MCF 10A (cell line): ENCODE results near the gene CABP7. TPM values are rescaled to one million over a fixed set of nuclear protein-coding genes. Genes with fewer than 3 reads are reported as not detected.

ENCODE experiments used
- Bru-seq: library from RNA; stranded (reverse); fragments of 400-500 nt; gene quantifications from one replicate; lab custom pipeline; 2021; lab: Mats Ljungman, UMichigan
- BruChase-seq, 2 experiments: library from RNA; stranded (reverse); fragments of 400-500 nt; gene quantifications; one replicate each; lab custom pipeline; 2021; lab: Mats Ljungman, UMichigan
- BruUV-seq: library from RNA; stranded (reverse); fragments of 400-500 nt; replicated peaks from 2 replicates; lab custom pipeline; 2021; lab: Mats Ljungman, UMichigan
- CTCF ChIA-PET: fragments of 300-600 bp; sonication (Branson Sonifier 250); formaldehyde crosslinking; extraction: SDS; loops from one replicate; lab custom pipeline; 2021; ENCODE audit warnings: antibody characterized with exemption, inconsistent platforms; lab: Yijun Ruan, JAX
- POLR2A ChIA-PET: fragments of 300-600, 350-650 bp; sonication (Branson Sonifier 250); formaldehyde crosslinking; extraction: SDS; loops from one replicate; lab custom pipeline; 2020; ENCODE audit warnings: antibody characterized with exemption, inconsistent platforms; lab: Yijun Ruan, JAX
- DNase-seq: peaks from one replicate; pipeline ENCODE4 v3.0.0-alpha.2; 2018; ENCODE audit not compliant: unreplicated experiment
- H3K27ac Mint-ChIP-seq: one replicate; pipeline ENCODE4 v1.8.0; 2022; ENCODE audit warnings: mild to moderate bottlenecking, low read depth, mixed read lengths; ENCODE audit not compliant: unreplicated experiment
- H3K27me3 Mint-ChIP-seq: one replicate; pipeline ENCODE4 v1.8.0; 2022; ENCODE audit warnings: mixed read lengths; ENCODE audit not compliant: insufficient read depth, unreplicated experiment
- H3K36me3 Mint-ChIP-seq: one replicate; pipeline ENCODE4 v1.8.0; 2022; ENCODE audit warnings: mild to moderate bottlenecking, moderate library complexity, mixed read lengths; ENCODE audit not compliant: insufficient read depth, unreplicated experiment
- H3K4me1 Mint-ChIP-seq: one replicate; pipeline ENCODE4 v1.8.0; 2022; ENCODE audit warnings: mixed read lengths; ENCODE audit not compliant: insufficient read depth, unreplicated experiment
- H3K4me3 Mint-ChIP-seq: one replicate; pipeline ENCODE4 v1.8.0; 2022; ENCODE audit warnings: mild to moderate bottlenecking, moderate library complexity, mixed read lengths; ENCODE audit not compliant: unreplicated experiment
- H3K9me3 Mint-ChIP-seq: one replicate; pipeline ENCODE4 v1.8.0; 2022; ENCODE audit warnings: mixed read lengths; ENCODE audit not compliant: unreplicated experiment
- CTCF ChIP-seq: fragments of 200-600 bp; IDR thresholded peaks from one replicate; pipeline ENCODE4 v1.8.0; 2022; ENCODE audit warnings: antibody characterized with exemption, mild to moderate bottlenecking; ENCODE audit not compliant: unreplicated experiment
- intact Hi-C: fragments of 100-400 bp; cut with micrococcal nuclease; formaldehyde crosslinking; loops from 2 replicates; pipeline ENCODE4 v1.14.1; 2022
- long read RNA-seq: library from polyadenylated mRNA; stranded (forward); transcript quantifications from one replicate; pipeline ENCODE4 v2.0.0, GENCODE V29; 2022
- total RNA-seq: library from RNA; stranded (reverse); gene quantifications from 2 replicates; pipeline ENCODE4 v1.2.3, GENCODE V29; 2022

CABP7 gene
- total RNA-seq: not detected in 2 replicates
- Bru-seq, nascent RNA: not detected
- BruChase-seq, experiment 1, labeled RNA remaining after a 6-hour chase: percentile 12 among the genes with signal in this experiment
- BruChase-seq, experiment 2, labeled RNA remaining after a 2-hour chase: not detected
- long read RNA-seq: 0 reads

GRCh38 chr22:29719899-29720645 lies at the start of gene CABP7:
Gene CABP7 (plus strand): TSS chr22:29720003. CDS start chr22:29720425, 422 bp downstream.
- Mint-ChIP-seq H3K9me3 (no peaks in the 10 kb centered on the region), H3K4me3 (no peak within 1 kb of the TSS), H3K4me1 (no peaks in the 10 kb centered on the region), H3K27me3 (no peaks in the 10 kb centered on the region), H3K36me3 (no peaks in the 10 kb centered on the region), H3K27ac (no peak within 1 kb of the TSS)
- no peak for DNase-seq
- intact Hi-C loops: loop anchor here (5.0 kb wide), 1 partner anchor 367 kb away; no protein-coding TSS in a partner anchor
- no TSS peak for BruUV-seq
- TF ChIP-seq CTCF: no peak
- POLR2A ChIA-PET: no interaction called here
- CTCF ChIA-PET: interaction anchor here (0.6 kb wide), 1 partner anchor 286 kb away, joined by 3 read pairs; no protein-coding TSS in a partner anchor

DNA sequence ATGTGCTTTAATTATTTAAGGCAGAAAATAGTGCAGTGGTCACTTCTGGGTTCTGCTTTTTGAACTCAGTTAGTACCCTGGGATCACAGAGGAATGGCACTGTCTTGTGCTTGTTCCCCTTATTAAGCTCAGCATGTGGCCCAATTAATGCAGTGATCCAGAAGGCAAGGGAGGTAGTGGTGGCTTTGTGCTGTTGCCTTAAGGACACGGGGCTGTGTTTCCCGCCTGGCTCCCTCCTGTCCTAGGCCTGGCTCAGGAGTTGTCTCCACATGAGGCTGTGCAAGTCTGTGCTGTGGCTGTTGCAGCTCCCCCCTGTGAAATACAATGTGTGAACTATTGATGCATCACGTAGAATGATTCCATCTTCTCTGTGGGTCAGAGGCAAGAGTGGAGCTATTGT lies 49.2 kb upstream of the CABP7 start:
- H3K27ac Mint-ChIP-seq: no peak overlapping the region
- peaks cover 83% of the 10 kb centered on the region for H3K36me3 Mint-ChIP-seq
- BruUV-seq: no TSS peak
- H3K27me3 Mint-ChIP-seq: no peaks in the 10 kb centered on the region
- no peak for TF ChIP-seq CTCF
- no peak for DNase-seq
- POLR2A ChIA-PET: no interaction called here
- H3K4me3 Mint-ChIP-seq: no peak overlapping the region
- CTCF ChIA-PET: interaction anchor here (0.5 to 0.7 kb wide), 2 partner anchors 309 to 803 kb away, joined by 4 read pairs; no protein-coding TSS in a partner anchor
- intact Hi-C loops: no loop called here
- H3K4me1 Mint-ChIP-seq: no peaks in the 10 kb centered on the region
- H3K9me3 Mint-ChIP-seq: no peaks in the 10 kb centered on the region

GRCh38 chr22:29673361-29674066 lies 46.3 kb upstream of the CABP7 start:
- Mint-ChIP-seq H3K36me3 (peaks cover 93% of the 10 kb centered on the region), H3K4me3 (no peak overlapping the region), H3K27ac (no peak overlapping the region), H3K27me3 (no peaks in the 10 kb centered on the region), H3K9me3 (no peaks in the 10 kb centered on the region), H3K4me1 (no peaks in the 10 kb centered on the region)
- BruUV-seq: no TSS peak
- no peak for DNase-seq
- ChIA-PET CTCF (interaction anchor here (0.6 to 1.3 kb wide), 3 partner anchors 9 to 16 kb away, joined by 3 to 6 read pairs (median 3); no protein-coding TSS in a partner anchor), POLR2A (no interaction called here)
- intact Hi-C loops: no loop called here
- TF ChIP-seq CTCF: no peak

DNA sequence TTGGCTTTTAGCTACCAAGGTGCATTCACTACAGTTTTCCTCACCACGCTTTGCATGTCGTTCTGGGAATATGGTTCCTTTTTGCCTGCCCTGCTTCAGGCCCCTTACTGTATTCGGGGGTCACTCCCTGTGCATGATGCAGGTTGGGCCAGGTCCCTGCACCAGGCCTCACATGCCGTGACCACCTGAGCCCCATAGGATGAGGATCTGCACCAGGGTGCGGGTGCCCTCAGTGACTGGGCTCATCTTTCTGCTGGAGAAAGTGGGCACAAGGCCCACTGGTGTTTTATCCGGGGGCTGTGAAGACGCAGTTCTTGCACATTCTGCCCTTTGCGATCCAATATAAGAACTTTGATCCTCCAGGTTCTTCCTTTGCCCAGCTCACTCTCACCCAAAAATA lies 45.7 kb upstream of the CABP7 start:
- no peak for TF ChIP-seq CTCF
- Mint-ChIP-seq H3K9me3 (no peaks in the 10 kb centered on the region), H3K27me3 (no peaks in the 10 kb centered on the region), H3K36me3 (peaks cover 93% of the 10 kb centered on the region), H3K4me1 (no peaks in the 10 kb centered on the region), H3K4me3 (no peak overlapping the region), H3K27ac (no peak overlapping the region)
- no TSS peak for BruUV-seq
- CTCF ChIA-PET: interaction anchor here (0.6 to 1.3 kb wide), 5 partner anchors 9 to 414 kb away, joined by 3 to 6 read pairs (median 3); no protein-coding TSS in a partner anchor
- DNase-seq: no peak
- POLR2A ChIA-PET: no interaction called here
- intact Hi-C loops: no loop called here
